OCI-LY1 (cell line): Measurements from ENCODE around the gene SHMT1.

Source experiments
- H2AFZ ChIP-seq: fragments of 200-600 bp; sonication (generic), shearing (Covaris generic); 2 replicates; pipeline ENCODE4 v1.6.0; 2014; ENCODE audit warnings: antibody characterized with exemption, mild to moderate bottlenecking, low read length
- H3F3A ChIP-seq: fragments of 200-600 bp; sonication (generic), shearing (Covaris generic); 2 replicates; pipeline ENCODE4 v1.6.0; 2014; ENCODE audit warnings: mild to moderate bottlenecking, antibody characterized with exemption, low read length, moderate library complexity; ENCODE audit not compliant: insufficient read depth
- H3K27ac ChIP-seq: fragments of 200-600 bp; sonication (generic); 2 replicates; pipeline ENCODE4 v1.5.1; 2014; ENCODE audit warnings: low read length, mixed run types, mild to moderate bottlenecking, low read depth; ENCODE audit not compliant: poor library complexity, severe bottlenecking
- H3K27me3 ChIP-seq: fragments of 200-600 bp; sonication (generic); 2 replicates; pipeline ENCODE4 v1.6.0; 2014; ENCODE audit warnings: antibody characterized with exemption, mild to moderate bottlenecking, low read length, moderate library complexity; ENCODE audit not compliant: insufficient read depth
- H3K36me3 ChIP-seq: fragments of 200-600 bp; sonication (generic); 2 replicates; pipeline ENCODE4 v1.6.1; 2014; ENCODE audit warnings: mild to moderate bottlenecking, antibody characterized with exemption, low read length, moderate library complexity, mixed read lengths; ENCODE audit not compliant: insufficient read depth
- H3K4me1 ChIP-seq: fragments of 200-600 bp; sonication (generic); 2 replicates; pipeline ENCODE4 v1.5.1; 2014; ENCODE audit warnings: mild to moderate bottlenecking, low read length, moderate library complexity; ENCODE audit not compliant: insufficient read depth, severe bottlenecking
- H3K4me2 ChIP-seq: fragments of 200-600 bp; sonication (generic), shearing (Covaris generic); 2 replicates; pipeline ENCODE4 v1.6.1; 2014; ENCODE audit warnings: low read length
- H3K4me3 ChIP-seq: fragments of 200-600 bp; sonication (generic); 2 replicates; pipeline ENCODE4 v1.5.1; 2014; ENCODE audit warnings: low read length, low read depth, mild to moderate bottlenecking, mixed read lengths; ENCODE audit not compliant: poor library complexity, severe bottlenecking
- H3K79me2 ChIP-seq: fragments of 200-600 bp; shearing (Covaris generic); 2 replicates; pipeline ENCODE4 v1.6.1; 2016; ENCODE audit warnings: mixed run types, low read length, mixed read lengths; ENCODE audit not compliant: insufficient read depth
- H3K9ac ChIP-seq: fragments of 200-600 bp; sonication (generic), shearing (Covaris generic); 2 replicates; pipeline ENCODE4 v1.6.1; 2014; ENCODE audit warnings: mild to moderate bottlenecking, low read length, mixed read lengths
- H3K9me2 ChIP-seq: fragments of 200-600 bp; sonication (generic), shearing (Covaris generic); 2 replicates; pipeline ENCODE4 v1.6.1; 2014; ENCODE audit warnings: low read depth, mild to moderate bottlenecking, low read length, mixed read lengths
- H3K9me3 ChIP-seq: fragments of 200-600 bp; shearing (Covaris generic); 2 replicates; pipeline ENCODE4 v1.6.1; 2014; ENCODE audit warnings: low read length, mixed read lengths
- H4K20me1 ChIP-seq: fragments of 200-600 bp; sonication (generic), shearing (Covaris generic); 2 replicates; pipeline ENCODE4 v1.6.0; 2016; ENCODE audit warnings: mild to moderate bottlenecking, low read length; ENCODE audit not compliant: insufficient read depth
- EZH2 ChIP-seq: fragments of 200-600 bp; sonication (generic), shearing (Covaris generic); IDR thresholded peaks from 2 replicates; pipeline ENCODE4 v1.8.0; 2017; ENCODE audit warnings: borderline replicate concordance, mixed run types, mild to moderate bottlenecking, antibody characterized with exemption, low read length, moderate library complexity, mixed read lengths
- TF ChIP-seq, protein P1 (sequence below): fragments of 200-600 bp; sonication (generic), shearing (Covaris generic); IDR thresholded peaks from 2 replicates; pipeline ENCODE4 v1.5.1; 2017; ENCODE audit warnings: mild to moderate bottlenecking, antibody characterized with exemption, low read length, moderate library complexity, mixed read lengths

SHMT1 gene

DNA sequence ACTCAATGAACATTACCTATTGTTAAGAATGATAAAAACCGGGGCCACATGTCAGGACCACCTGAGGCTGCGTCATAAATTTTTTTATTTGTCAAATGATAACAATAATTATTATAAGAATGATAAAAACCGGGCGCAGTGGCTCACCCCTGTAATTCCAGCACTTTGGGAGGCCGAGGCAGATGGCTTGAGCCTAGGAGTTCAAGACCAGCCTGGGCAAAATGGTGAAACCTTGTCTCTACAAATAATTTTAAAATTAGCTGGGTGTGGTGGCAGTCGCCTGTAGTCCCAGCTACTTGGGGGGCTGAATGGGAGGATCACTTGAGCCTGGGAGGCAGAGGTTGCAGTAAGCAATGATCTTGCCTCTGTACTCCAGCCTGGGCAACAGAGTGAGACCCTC, 816 bp upstream of the SHMT1 start:
- peaks cover 8% of the 10 kb centered on the region; the same call in 1 of the 2 replicates for H3K36me3 ChIP-seq
- H3F3A ChIP-seq, result no peaks in the 10 kb centered on the region
- no peaks in the 10 kb centered on the region for H3K9me2 ChIP-seq
- H3K27me3 ChIP-seq, result no peaks in the 10 kb centered on the region
- no peak overlapping the region for H3K4me2 ChIP-seq
- H3K27ac ChIP-seq, result no peak overlapping the region
- no peak overlapping the region for H3K4me3 ChIP-seq
- TF ChIP-seq, protein P1, sequence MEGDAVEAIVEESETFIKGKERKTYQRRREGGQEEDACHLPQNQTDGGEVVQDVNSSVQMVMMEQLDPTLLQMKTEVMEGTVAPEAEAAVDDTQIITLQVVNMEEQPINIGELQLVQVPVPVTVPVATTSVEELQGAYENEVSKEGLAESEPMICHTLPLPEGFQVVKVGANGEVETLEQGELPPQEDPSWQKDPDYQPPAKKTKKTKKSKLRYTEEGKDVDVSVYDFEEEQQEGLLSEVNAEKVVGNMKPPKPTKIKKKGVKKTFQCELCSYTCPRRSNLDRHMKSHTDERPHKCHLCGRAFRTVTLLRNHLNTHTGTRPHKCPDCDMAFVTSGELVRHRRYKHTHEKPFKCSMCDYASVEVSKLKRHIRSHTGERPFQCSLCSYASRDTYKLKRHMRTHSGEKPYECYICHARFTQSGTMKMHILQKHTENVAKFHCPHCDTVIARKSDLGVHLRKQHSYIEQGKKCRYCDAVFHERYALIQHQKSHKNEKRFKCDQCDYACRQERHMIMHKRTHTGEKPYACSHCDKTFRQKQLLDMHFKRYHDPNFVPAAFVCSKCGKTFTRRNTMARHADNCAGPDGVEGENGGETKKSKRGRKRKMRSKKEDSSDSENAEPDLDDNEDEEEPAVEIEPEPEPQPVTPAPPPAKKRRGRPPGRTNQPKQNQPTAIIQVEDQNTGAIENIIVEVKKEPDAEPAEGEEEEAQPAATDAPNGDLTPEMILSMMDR, result no peak
- no peak for TF ChIP-seq EZH2
- no peak overlapping the region for H3K9ac ChIP-seq
- no peaks in the 10 kb centered on the region for H4K20me1 ChIP-seq
- H3K9me3 ChIP-seq, result no peaks in the 10 kb centered on the region
- peaks cover 16% of the 10 kb centered on the region for H3K79me2 ChIP-seq
- H2AFZ ChIP-seq, result no peak overlapping the region
- peaks cover 11% of the 10 kb centered on the region for H3K4me1 ChIP-seq

DNA sequence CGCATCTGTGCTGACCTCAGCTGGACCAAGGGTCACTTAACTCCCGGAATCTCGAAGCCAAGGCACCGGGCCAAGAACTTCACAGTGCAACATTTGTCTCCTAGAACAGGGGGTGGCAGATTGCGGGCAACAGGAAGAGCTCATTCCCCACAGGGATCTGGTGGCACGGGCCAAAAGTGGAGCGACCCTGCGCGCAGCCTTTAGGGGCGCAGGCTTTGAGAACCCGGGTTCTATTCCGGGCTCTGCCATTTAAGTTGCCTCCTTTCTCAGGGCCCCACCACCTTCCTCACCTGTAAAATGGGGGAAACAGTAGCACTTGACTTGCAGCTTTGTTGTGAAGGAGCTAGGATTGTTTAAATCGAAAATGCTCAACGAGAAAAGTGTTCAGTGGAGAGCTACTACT, 651 bp downstream of the SHMT1 start:
- Histone ChIP-seq H3K27ac (peak overlapping the region; percentile 31), H3F3A (no peaks in the 10 kb centered on the region), H2AFZ (no peak overlapping the region), H3K27me3 (no peaks in the 10 kb centered on the region), H4K20me1 (no peaks in the 10 kb centered on the region), H3K4me2 (peak overlapping the region; percentile 97), H3K4me1 (peaks cover 11% of the 10 kb centered on the region), H3K9ac (peak overlapping the region; percentile 80), H3K36me3 (peaks cover 20% of the 10 kb centered on the region; the same call in 1 of the 2 replicates), H3K79me2 (peaks cover 16% of the 10 kb centered on the region), H3K4me3 (peak overlapping the region; percentile 71), H3K9me2 (no peaks in the 10 kb centered on the region), H3K9me3 (no peaks in the 10 kb centered on the region)
- TF ChIP-seq, protein P1, result no peak
- TF ChIP-seq EZH2, result no peak

DNA sequence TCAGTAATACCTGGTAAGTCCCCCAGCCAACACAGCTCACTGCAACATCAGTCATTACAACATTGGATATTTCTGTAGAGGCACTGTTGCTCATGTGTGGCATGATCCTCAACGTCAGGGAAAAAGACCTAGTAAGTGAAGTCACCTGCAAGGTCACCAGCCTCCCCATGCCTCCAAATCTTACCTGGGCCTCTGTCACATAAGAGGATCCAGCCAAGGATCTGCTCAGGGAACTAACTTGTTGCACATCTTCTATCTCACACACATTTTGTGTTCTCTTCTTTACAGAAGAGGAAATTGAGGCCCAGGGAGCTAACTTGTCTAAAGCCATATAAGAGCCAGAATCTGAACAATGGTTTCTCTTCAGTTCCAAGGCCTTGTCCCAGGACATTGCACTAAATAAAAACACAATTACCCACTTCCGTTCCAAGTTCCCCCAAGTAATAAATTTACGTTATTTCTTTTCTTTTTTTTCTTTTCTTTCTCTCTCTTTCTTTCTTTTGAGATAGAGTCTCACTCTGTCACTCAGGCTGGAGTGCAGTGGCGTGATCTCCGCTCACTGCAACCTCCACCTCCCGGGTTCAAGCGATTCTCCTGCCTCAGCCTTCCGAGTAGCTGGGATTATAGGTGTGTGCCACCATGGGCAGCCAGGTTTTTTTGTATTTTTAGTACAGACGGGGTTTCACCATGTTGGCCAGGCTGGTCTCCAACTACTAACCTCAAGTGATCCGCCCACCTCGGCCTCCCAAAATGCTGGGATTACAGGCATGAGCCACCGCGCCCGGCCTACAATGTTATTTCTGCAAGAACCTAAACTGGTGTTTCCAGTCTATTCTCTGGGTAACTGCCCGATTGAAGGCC, 1.3 kb downstream of the SHMT1 start:
- Histone ChIP-seq H4K20me1 (no peaks in the 10 kb centered on the region), H3K36me3 (peaks cover 26% of the 10 kb centered on the region; the same call in 1 of the 2 replicates), H2AFZ (no peak overlapping the region), H3K27me3 (no peaks in the 10 kb centered on the region), H3K27ac (peak overlapping the region; percentile 31), H3K4me2 (peak overlapping the region; percentile 97), H3F3A (no peaks in the 10 kb centered on the region), H3K9me2 (no peaks in the 10 kb centered on the region), H3K4me3 (peak overlapping the region; percentile 71), H3K9ac (peak overlapping the region; percentile 80), H3K9me3 (no peaks in the 10 kb centered on the region), H3K79me2 (peaks cover 16% of the 10 kb centered on the region), H3K4me1 (peaks cover 11% of the 10 kb centered on the region)
- TF ChIP-seq, protein P1, result no peak
- no peak for TF ChIP-seq EZH2
